Activated CD8-positive, alpha-beta memory T cell treated with anti-CD3 and anti-CD28 coated beads for 4 hours (primary cell): ENCODE results near the gene MS4A12.
"Not testable (repeated sequence)": the region's sequence is repeated elsewhere in the genome, so short reads cannot be mapped to it uniquely, and the experiment has no call there.

ENCODE experiments used
- DNase-seq, 2 donors: peaks; one replicate each; pipeline ENCODE4 v3.0.0-alpha.2; 2020; ENCODE audit warnings: low read depth in 2 of 2

The MS4A12 gene, protein sequence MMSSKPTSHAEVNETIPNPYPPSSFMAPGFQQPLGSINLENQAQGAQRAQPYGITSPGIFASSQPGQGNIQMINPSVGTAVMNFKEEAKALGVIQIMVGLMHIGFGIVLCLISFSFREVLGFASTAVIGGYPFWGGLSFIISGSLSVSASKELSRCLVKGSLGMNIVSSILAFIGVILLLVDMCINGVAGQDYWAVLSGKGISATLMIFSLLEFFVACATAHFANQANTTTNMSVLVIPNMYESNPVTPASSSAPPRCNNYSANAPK

DNA sequence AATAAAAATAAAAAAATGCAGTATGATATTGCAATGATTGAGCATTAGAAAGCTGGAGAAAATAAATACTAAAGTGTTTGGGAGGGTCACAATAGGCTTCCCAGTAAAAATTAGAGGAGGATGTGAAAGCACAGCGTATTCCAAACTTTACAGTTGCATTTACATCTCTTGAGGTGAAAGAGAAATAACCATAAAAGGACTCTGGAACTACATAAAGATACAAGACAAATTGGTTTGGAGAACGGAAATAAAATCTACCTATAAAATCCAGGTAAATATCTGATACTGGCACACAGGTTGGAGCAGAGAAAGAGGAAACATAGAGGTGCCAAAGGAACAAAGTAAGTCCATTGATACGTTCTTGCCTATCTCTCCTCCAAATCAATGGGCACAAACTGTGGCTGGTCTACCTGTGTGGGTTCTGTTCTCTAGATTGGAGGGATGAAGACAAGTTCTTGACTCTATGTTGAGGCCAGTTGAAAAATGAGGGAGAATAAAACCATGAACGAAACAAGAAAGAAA is at the start of gene MS4A12:
TSS of gene MS4A12 (plus strand) at position 291 of the 522 bp plus-strand sequence. CDS start 4,541 bp downstream, outside the sequence.
- DNase-seq: no peak

DNA sequence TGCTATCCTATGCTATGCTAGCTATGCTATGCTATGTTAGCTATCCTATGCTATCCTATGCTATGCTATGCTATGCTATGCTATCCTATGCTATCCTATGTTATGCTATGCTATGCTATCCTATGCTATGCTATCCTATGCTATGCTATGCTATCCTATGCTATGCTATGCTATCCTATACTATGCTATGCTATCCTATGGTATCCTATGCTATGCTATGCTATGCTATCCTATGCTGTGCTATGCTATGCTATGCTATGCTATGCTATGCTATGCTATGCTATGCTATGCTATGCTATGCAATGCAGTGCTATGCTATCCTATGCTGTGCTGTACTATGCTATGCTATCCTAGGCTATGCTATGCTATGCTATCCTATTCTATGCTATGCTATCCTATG is 45.5 kb upstream of the MS4A12 start:
- no peak for DNase-seq

DNA sequence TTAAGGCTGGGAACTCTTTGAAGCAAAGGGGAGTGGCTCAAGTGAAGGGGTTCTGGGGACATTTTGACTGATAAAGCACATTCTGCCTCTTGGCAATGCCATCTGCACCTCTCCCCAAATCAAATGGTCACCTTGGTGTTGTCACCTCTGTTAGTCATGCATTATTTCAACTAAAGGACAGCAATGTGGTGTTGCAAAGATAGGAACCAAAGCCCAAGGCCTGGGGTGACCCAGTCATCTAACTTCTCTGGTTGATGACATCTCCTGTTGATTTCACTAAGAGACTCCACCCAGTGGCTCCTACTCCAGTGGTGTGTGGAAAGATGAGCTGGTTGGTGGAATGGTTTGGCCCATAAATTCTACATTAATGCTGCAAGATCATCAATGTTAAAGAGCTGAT is 44.7 kb upstream of the MS4A12 start:
- no peak for DNase-seq

DNA sequence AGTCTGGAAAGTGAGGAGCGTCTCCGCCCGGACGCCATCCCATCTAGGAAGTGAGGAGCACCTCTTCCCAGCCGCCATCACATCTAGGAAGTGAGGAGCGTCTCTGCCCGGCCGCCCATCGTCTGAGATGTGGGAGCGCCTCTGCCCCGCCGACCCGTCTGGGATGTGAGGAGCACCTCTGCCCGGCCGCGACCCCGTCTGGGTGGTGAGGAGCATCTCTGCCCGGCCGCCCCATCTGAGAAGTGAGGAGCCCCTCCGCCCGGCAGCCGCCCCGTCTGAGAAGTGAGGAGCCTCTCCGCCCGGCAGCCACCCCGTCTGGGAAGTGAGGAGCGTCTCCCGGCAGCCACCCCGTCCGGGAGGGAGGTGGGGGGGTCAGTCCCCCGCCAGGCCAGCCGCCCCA is 41.4 kb upstream of the MS4A12 start:
- DNase-seq: not testable (repeated sequence)

DNA sequence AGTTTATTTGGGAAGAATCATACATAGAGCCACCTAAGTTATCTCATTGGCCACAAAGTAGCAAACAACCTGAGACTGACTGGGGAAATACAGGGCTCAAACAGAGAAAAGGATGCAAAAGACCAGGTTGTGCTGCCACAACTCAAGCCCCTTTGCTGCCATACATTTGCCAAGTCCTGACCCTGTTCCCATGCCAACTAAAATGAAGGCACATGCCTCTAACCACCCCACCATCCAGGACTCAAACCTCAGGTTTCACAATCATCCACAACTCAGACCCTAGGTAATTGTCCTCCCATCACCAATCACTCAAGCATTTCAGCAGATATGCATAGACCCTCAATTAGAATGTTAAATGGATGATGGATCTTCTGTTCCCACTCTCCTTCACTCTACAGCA is 38.4 kb upstream of the MS4A12 start:
- no peak for DNase-seq

DNA sequence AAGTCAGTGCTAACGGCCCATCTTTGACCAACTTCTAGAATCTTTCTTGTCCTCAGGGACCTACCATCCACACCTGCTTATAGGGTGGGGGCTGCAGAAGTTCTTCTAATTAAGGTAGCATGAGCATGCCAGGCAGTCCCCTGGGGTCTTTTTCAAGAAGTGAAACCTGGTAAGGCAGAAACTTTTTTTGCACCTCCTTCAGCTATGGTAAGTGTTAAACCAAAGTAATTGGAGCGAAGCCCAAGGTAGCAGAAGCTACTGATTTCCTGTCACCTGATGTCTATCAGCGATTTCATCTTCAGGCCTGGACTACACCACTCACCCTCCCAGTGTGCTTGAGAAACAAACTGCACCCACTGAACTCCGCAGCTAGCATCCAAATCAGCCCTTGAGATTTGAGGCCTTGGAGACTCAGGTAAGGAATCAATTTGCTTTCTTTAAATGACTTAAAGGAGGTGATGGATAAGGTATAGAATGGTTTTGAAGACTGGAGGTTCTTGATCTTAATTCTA is 37.0 kb upstream of the MS4A12 start, which contains the start of gene MS4A1:
TSS of gene MS4A1 (plus strand) at position 317 of the 512 bp plus-strand sequence. CDS start 6,528 bp downstream, outside the sequence.
- DNase-seq: no peak

DNA sequence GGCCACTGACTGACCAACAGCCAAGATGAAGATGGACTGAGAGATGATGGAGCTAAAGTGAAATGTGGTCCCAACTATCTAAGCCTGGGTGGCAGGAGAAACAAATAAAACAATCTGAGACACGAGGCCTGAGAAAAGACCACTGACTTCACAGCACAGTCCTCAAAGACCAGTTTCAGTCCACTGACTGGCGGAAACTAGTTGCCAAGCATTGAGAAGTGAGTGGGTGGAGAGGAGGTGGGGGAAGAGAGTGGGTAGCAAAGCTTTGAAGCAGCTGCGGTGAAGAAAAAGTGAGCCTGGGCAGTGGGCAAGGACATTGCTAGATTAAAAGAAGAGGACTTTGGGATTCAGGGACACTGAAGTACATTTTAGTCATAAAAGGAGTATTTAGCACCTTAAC is 35.0 kb upstream of the MS4A12 start:
- DNase-seq: no peak

DNA sequence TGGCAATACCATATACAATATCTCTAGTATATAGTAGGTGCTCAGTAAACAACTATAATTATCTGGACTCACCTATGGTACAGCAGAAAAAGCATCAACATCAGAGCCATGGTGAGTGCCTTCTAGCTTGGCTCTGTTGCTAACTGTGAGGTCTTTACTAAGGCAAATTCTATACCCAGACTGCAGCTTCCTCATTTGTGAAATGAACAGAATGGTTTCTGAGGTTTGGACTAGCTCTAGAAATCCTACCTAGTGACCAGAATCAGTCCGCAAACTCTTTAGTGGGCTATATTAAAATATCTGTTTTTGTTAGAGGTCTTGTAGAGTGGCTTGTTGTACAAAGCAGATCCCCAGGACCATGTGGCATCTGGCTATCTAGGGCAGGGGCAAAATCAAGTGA is 33.2 kb upstream of the MS4A12 start:
- no peak for DNase-seq

DNA sequence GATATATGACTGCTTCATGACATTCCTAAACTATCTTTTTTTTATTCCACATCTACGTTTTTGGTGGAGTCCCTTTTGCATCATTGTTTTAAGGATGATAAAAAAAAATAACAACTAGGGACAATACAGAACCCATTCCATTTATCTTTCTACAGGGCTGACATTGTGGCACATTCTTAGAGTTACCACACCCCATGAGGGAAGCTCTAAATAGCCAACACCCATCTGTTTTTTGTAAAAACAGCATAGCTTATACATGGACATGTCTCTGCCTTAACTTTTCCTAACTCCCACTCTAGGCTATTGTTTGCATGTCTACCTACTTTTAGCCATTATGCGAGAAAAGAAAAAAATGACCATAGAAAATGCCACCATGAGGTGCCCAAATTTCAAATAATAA is 23.7 kb upstream of the MS4A12 start:
- no peak for DNase-seq

DNA sequence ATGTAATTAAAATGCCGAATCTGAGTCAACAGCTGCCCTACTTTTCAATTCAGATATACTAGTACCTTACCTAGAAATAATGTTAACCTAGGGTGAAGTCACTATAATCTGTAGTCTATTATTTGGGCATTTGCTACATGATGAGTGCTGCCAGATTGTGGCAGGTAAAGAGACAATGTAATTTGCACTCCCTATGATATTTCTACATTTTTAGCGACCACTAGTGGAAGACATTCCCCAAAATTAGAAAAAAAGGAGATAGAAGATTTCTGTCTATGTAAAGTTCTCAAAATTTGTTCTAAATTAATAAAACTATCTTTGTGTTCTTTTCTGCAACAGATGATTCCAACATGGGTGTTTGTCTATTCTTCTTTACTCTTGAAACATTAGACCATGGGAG is 22.9 kb upstream of the MS4A12 start:
- no peak for DNase-seq

DNA sequence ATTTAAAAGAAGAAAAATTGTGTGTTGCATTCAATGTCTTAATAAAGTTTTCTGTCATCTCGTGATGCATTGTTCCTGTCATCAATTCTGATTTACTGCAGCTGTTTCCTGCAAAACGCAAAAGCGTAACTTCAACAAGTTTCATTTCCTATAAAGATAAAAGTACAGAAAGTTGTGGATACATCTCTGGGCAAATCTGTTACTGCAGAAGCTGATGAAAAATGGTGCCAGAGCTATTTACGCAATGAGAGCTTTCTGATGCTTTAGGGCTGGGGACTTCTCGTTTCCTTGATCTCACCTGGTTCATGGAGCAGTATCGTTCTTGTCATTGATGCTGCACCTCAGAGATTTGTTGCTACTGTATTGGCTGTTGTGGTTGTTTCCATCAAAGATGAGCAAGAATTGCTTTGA is 15.5 kb upstream of the MS4A12 start:
- no peak for DNase-seq

DNA sequence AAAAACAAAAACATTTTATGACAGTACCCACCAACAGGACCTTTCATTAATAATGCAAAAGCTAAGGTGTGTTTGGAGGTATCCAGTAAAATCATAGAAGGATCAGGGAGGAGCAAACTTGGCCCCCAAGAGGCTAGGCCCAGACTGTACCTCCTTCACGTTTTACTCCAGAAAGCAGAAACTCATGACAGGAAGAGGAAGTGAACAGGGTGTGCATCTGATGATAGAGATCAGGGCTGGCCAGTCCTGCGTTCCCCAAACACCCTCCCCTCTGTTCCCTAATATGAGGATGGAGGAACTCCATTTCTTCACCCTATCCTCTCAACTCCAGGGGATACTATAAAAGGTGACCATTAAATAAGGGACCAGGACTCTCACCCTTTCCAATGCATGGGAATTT is 10.2 kb upstream of the MS4A12 start:
- no peak for DNase-seq

DNA sequence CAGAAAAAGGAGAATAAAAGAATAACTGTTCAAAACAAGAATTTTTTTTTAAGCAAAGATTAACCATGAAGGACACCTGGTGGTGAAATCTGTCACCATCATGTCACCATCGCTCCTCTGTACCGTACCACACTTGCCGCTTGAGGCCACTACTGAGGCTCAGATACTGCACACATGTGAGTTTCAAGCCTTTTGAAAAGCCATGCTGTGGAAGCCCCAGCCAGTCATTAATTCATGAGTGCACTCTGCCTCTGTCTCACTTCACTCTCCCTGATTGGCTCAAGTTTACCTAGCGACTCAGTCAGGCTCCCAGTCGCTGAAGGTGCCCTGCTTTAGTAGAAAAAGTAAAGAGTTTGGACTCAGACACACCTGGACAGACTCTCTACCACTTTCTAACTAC is 6.6 kb upstream of the MS4A12 start:
- DNase-seq: no peak

DNA sequence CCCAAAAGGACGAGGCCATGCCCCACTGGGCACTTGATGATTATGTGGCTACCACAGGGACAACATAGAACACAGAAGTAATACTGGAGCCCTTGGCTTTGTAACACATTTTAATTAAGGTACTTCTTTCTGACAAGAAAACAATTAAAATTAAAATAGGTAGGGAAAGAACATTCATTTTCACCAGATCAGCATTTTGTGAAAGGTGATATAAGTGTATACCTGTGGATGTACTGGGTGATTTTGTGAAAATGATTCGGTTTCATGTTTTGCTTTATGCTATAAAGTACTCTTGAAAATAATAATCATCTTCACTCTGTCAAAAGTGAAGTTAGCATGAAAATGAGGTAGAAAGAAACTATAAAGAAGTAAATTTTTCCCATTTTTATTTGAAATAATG is 876 bp downstream of the MS4A12 start:
- DNase-seq: no peak

DNA sequence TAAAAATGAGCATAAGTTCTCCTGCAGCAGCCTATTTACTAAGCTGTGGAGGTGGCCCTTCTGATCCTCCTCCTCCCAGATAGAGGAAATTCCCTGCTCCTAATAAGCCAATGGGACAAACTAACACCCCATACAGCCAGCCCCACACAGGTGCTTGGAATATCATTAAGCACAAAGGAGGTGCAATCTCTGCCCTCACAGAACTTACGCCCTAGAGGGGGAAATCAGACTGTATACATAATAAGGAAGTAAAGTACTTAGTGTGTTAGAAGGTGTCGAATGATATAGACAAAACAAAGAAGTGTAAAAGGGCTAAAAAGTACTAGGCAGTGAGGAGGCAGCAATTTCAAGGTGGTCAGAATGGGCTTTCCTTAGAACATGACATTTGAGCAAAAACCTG is 5.8 kb downstream of the MS4A12 start:
- DNase-seq: no peak

DNA sequence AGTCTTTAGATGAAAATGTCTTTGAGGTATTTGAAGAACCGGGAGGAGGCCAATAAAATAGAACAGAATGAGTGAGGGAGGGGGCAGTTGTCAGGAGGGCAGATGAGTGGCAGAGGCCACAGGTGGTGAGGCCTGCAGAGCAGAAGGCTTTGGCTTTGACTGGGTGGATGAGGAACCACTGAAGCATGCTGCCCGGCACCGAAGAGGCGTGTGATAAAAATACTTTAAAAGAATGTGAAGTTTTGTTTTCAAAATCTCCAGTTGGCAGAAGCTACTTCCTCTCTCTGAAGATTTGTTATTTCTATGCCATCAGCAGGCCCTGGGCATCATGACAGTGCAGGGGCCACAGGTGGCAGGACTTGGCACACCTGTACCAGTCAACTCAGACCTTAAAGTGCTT is 6.3 kb downstream of the MS4A12 start:
- no peak for DNase-seq

DNA sequence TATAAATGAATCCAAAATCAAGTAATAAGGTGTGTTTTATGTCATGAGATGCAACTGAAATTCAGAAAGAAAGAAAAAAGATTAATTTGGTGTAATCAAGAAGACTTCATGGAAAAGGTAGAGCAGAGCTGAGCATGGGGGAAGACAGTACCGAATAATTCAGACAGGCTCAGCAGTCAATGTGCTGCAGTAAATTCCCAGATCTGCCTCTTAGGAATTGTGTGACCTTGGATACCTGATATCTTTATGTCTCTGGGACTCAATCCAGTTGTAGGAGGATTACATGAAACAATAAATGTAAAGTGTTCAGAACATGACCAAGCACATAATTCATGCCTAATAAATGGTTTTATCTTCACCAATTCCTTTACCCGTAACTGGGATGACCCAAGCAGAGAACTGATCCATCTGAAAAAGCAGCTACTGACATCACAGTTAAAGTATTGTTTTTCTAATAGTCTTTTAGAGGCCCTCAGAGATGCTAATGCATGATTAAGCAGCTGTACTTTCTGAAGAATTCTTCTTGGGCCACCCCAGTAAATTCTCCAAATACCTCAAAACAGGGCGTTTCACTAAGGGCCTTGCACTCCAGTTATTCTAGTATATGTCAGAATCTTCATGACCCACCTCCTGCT is 7.8 kb downstream of the MS4A12 start:
- DNase-seq: no peak

DNA sequence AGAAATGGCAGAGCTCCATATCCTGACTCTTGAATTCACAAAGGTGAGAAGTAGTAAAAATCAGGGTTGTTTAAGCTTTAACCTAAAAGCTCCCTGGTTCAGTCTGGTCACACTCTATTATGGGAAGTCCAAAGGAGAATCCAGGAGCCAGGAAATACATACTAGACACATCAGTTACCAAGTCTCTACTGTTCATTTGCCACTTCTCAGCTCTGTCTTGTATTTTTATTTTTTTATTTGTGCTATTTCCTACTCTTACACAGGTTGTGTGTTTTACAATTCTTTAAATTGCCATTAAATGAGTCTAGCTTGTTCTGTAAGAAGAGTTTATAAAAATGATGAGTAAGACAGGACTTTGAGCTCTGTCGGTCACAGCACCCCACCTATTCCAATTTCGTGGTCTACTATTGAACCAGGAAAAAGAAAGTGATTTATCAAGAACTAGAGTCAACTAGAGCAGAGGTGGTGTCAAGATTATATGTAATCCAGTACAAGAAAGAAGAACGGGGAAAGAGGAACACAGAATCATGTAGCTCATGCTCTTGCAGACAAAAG is 9.7 kb downstream of the MS4A12 start:
- no peak for DNase-seq

DNA sequence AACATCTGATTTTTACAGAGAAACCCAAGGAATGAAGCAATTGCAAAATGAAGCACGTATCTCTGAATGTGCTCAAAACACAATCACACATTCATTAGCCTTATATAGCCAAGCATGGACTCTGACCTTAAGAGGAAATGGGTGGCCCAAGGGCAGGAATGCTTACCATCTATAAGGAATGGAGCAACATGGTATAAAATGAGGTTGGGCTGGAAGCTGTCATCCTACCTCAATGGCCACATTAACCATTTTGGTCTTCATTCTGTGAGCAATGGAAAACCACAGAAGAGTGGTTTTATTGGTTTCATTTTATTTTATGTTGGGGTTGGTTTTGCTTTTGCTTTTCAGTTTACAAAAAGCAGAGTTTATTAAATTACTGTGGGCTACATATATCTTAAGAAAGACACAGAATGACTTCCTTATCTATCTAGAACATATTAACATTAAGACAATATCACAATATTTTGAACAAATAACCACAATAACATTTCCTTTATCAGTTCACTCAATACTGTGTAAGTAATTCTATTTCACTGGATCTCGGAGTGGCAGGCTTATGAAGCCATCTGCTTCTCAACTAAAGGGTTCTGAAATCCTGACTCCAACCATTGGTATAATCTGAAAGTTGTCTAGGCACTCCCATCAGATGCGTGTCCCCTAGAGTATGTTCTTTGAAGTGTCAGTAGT is 11.8 kb downstream of the MS4A12 start:
- DNase-seq: no peak

DNA sequence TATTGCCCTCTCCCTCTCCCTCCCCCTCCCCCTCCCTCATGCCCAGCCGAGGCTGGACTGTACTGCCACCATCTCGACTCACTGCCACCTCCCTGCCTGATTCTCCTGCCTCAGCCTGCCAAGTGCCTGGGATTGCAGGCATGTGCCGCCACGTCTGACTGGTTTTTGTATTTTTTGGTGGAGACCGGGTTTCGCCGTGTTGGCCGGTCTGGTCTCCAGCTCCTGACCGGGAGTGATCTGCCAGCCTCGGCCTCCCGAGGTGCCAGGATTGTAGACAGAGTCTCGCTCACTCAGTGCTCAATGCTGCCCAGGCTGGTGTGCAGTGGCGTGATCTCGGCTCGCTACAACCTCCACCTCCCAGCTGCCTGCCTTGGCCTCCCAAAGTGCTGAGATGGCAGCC is 17.0 kb downstream of the MS4A12 start:
- DNase-seq: not testable (repeated sequence)

DNA sequence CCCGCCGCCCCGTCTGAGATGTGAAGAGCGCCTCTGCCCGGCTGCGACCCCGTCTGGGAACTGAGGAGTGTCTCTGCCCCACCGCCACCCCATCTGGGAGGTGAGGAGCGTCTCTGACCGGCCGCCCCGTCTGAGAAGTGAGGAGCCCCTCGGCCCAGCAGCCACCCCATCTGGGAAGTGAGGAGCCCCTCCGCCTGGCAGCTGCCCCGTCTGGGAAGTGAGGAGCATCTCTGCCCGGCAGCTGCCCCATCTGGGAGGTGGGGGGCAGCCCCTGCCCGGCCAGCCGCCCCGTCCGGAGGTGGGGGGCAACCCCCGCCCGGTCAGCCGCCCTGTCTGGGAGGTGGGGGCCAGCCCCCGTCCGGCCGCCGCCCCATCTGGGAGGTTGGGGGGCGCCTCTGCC is 17.6 kb downstream of the MS4A12 start:
- not testable (repeated sequence) for DNase-seq

DNA sequence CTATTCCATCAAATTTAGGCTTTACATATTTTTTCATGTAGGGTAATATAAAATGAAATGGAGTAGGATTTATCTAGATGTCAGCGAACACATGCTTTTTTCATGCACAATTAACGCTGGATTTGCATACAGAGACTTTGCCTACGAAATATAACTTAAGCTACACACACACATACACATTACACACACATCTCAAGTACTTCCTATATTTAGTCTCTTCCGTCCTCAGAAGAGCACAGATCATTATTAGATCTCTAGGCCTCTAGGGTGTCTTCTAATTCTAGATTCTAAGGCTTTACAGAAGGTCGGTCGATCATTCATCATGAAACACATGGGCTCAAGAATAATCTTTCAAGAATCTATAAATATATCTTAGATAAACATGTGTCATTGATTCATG is 18.8 kb downstream of the MS4A12 start:
- no peak for DNase-seq
